Smooth muscle cell (in vitro differentiated cells): Measurements from ENCODE around the gene EFCAB10. TPM values are rescaled to one million over a fixed set of nuclear protein-coding genes. Genes with fewer than 3 reads are reported as not detected.

Experiments
- DNase-seq: peaks from one replicate; lab custom pipeline; 2025; ENCODE audit not compliant: unreplicated experiment; lab: John Stamatoyannopoulos, UW
- H2AFZ ChIP-seq: fragments of 200-600 bp; sonication (generic); 2 replicates; pipeline ENCODE4 v1.6.0; 2016; ENCODE audit warnings: antibody characterized with exemption, low read depth, mild to moderate bottlenecking
- H3F3A ChIP-seq: fragments of 200-600 bp; sonication (generic); 2 replicates; pipeline ENCODE4 v1.6.0; 2017; ENCODE audit warnings: antibody characterized with exemption, low read depth
- H3K27ac ChIP-seq: fragments of 200-600 bp; sonication (generic); 2 replicates; pipeline ENCODE4 v1.5.1; 2016; ENCODE audit warnings: low read depth, mild to moderate bottlenecking
- H3K27me3 ChIP-seq: fragments of 200-600 bp; sonication (generic); 2 replicates; pipeline ENCODE4 v1.6.1; 2016; ENCODE audit warnings: low read depth, mild to moderate bottlenecking
- H3K36me3 ChIP-seq: fragments of 200-600 bp; sonication (generic); 2 replicates; pipeline ENCODE4 v1.5.1; 2016; ENCODE audit warnings: low read depth
- H3K4me1 ChIP-seq: fragments of 200-600 bp; sonication (generic); 2 replicates; pipeline ENCODE4 v1.5.1; 2016; ENCODE audit warnings: low read depth
- H3K4me2 ChIP-seq: fragments of 200-600 bp; sonication (generic); 2 replicates; pipeline ENCODE4 v1.6.0; 2016; ENCODE audit warnings: mild to moderate bottlenecking
- H3K4me3 ChIP-seq: fragments of 200-600 bp; sonication (generic); 2 replicates; pipeline ENCODE4 v1.5.1; 2016; ENCODE audit warnings: mild to moderate bottlenecking
- H3K79me2 ChIP-seq: fragments of 200-600 bp; sonication (generic); 2 replicates; pipeline ENCODE4 v1.6.0; 2016; ENCODE audit warnings: low read depth, mild to moderate bottlenecking
- H3K9ac ChIP-seq: fragments of 200-600 bp; sonication (generic); 2 replicates; pipeline ENCODE4 v1.6.0; 2016; ENCODE audit warnings: low read depth
- H3K9me3 ChIP-seq: fragments of 200-600 bp; sonication (generic); replicated peaks from 2 replicates; pipeline ENCODE4 v1.5.1; 2016; ENCODE audit warnings: low read depth
- H4K20me1 ChIP-seq: fragments of 200-600 bp; sonication (generic); 2 replicates; pipeline ENCODE4 v1.6.0; 2016; ENCODE audit warnings: low read depth
- WGBS: methylation state at CpG from one replicate; pipeline ENCODE4 v1.1.7; 2016; ENCODE audit warnings: low lambda C conversion rate; 5-methylcytosine and 5-hydroxymethylcytosine counted together
- polyA plus RNA-seq: library from polyadenylated mRNA; unstranded; fragments of >200 nt; fragmentation: Nextera tagmentation; extraction: Ambion mirVana; gene quantifications from 2 replicates; pipeline ENCODE4 v1.2.1, GENCODE V29; 2016
- total RNA-seq: library from RNA; depleted of rRNA; stranded (reverse); fragments of >200 nt; gene quantifications from 2 replicates; pipeline ENCODE4 v1.2.3, GENCODE V29; 2014
- TF ChIP-seq, protein P1 (sequence below): fragments of 200-600 bp; sonication (generic); IDR thresholded peaks from 2 replicates; pipeline ENCODE4 v1.5.1; 2017; ENCODE audit warnings: borderline replicate concordance, mild to moderate bottlenecking, antibody characterized with exemption; ENCODE audit not compliant: insufficient read depth, poor library complexity, severe bottlenecking

The EFCAB10 gene
- total and polyA plus RNA-seq, 2 experiments from 2014 or later: 0.56 to 1.2 TPM

DNA sequence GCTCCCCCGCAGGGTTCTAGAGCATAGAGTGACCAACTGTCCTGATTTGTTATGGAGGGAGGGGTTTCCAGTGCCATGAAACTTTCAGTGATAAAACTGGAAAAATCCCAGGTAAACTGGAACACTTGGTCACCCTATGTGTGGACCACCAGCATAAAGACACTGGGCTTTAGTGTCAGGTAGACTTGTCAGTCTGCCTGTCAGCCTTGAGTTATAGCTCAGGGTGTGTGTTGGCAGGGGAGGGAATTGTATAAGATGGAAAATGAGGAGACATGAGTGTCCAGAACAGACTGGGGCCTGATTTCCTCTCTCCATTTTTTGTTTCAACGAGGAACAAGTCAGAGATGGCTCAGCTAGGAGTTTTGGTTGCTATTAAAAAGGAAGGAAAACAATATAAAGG is 10.2 kb upstream of the EFCAB10 start:
- no peak overlapping the region for H3K4me2 ChIP-seq
- no peaks in the 10 kb centered on the region for H3K79me2 ChIP-seq
- H3K4me1 ChIP-seq: no peaks in the 10 kb centered on the region
- no peaks in the 10 kb centered on the region for H3F3A ChIP-seq
- no peaks in the 10 kb centered on the region for H3K9me3 ChIP-seq
- no peak overlapping the region for H3K9ac ChIP-seq
- H3K36me3 ChIP-seq: no peaks in the 10 kb centered on the region
- H3K4me3 ChIP-seq: no peak overlapping the region
- no peaks in the 10 kb centered on the region for H4K20me1 ChIP-seq
- H2AFZ ChIP-seq: no peak overlapping the region
- no peak for DNase-seq
- 86% methylated on average over 2 of the region's 2 CpGs for WGBS
- no peaks in the 10 kb centered on the region for H3K27me3 ChIP-seq
- TF ChIP-seq, protein P1, sequence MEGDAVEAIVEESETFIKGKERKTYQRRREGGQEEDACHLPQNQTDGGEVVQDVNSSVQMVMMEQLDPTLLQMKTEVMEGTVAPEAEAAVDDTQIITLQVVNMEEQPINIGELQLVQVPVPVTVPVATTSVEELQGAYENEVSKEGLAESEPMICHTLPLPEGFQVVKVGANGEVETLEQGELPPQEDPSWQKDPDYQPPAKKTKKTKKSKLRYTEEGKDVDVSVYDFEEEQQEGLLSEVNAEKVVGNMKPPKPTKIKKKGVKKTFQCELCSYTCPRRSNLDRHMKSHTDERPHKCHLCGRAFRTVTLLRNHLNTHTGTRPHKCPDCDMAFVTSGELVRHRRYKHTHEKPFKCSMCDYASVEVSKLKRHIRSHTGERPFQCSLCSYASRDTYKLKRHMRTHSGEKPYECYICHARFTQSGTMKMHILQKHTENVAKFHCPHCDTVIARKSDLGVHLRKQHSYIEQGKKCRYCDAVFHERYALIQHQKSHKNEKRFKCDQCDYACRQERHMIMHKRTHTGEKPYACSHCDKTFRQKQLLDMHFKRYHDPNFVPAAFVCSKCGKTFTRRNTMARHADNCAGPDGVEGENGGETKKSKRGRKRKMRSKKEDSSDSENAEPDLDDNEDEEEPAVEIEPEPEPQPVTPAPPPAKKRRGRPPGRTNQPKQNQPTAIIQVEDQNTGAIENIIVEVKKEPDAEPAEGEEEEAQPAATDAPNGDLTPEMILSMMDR: no peak
- no peak overlapping the region for H3K27ac ChIP-seq

DNA sequence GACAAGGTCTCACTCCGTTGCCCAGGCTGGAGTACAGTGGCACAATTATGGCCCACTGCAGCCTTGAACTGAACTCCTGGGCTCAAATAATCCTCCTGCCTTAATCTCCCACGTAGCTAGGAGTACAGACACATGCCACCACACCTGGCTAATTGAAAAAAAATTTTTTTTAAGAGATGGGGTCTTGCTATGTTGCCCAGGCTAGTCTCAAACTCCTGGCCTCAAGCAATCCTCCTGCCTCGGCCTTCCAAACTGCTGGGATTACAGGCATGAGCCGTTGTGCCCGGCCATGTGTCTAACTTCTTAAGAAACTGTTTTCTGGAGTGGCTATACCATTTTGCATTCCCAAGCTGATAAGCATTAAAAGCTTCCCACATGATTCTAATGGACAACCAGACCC is 9.5 kb upstream of the EFCAB10 start:
- Histone ChIP-seq H3K9ac (no peak overlapping the region), H3K4me2 (no peak overlapping the region), H3K4me1 (no peaks in the 10 kb centered on the region), H3F3A (no peaks in the 10 kb centered on the region), H3K9me3 (no peaks in the 10 kb centered on the region), H3K79me2 (no peaks in the 10 kb centered on the region), H3K27ac (no peak overlapping the region), H3K4me3 (no peak overlapping the region), H2AFZ (no peak overlapping the region), H3K36me3 (no peaks in the 10 kb centered on the region), H3K27me3 (no peaks in the 10 kb centered on the region), H4K20me1 (no peaks in the 10 kb centered on the region)
- no peak for DNase-seq
- TF ChIP-seq, protein P1: no peak
- WGBS: 84% methylated on average over 5 of the region's 5 CpGs

DNA sequence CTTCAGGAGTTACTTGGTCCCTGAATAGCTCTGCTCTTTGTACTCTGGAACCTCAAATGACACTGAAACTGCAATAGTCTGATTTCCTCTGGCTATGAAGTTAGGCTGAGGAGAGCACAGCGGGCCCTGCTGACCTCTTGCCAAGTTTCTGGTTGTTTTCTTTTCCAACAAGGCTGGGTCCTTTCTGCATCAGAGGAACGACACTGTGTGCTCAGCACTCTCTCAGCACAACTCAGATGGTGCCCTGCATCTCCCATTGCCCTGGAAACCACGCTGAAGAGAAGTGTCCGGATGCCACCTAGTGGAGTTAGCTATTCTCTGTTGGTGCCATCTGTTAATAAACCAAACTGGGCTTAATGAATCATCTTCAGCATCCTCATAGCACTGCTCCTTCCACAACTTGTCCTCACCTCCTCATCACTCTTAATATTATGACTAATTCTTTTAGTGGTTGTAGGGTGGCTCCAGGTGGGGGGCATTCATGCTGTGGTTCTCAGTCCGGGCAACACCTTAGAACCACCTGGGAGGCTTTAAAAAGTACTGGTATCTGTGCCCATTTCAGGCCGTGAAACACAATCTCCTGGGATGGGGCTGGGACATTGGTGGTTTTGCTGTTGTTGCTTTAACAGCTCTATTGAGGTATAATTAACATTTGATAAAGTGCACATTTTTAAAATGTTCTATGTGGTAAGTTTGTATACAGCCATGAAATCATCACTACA is 8.2 kb upstream of the EFCAB10 start:
- Histone ChIP-seq H3K27ac (no peak overlapping the region), H3K9me3 (no peaks in the 10 kb centered on the region), H2AFZ (no peak overlapping the region), H3K4me3 (no peak overlapping the region), H3K9ac (no peak overlapping the region), H3K79me2 (no peaks in the 10 kb centered on the region), H3K4me1 (no peaks in the 10 kb centered on the region), H3K36me3 (no peaks in the 10 kb centered on the region), H3K27me3 (no peaks in the 10 kb centered on the region), H3F3A (no peaks in the 10 kb centered on the region), H4K20me1 (no peaks in the 10 kb centered on the region), H3K4me2 (no peak overlapping the region)
- DNase-seq: no peak
- TF ChIP-seq, protein P1: peak; percentile 52
- 51% methylated on average over 6 of the region's 6 CpGs for WGBS
